Gastroesophageal sphincter (tissue), 4 donors: Measurements from ENCODE around the gene MCTP1. TPM values are rescaled to one million over a fixed set of nuclear protein-coding genes. Genes with fewer than 3 reads are reported as not detected.
A peak's percentile ranks its signal among the peaks of the same experiment; 100 is the strongest.

Experiments
- ATAC-seq: fragments of 150-250 bp; one replicate; pipeline ENCODE4 v1.9.1; 2016; ENCODE audit warnings: mild to moderate bottlenecking, moderate library complexity
- H3K27ac ChIP-seq, 4 donors: fragments of 200-600 bp; sonication (generic) in 3 of 4; 1 replicate in 3 of 4; 2 replicates in 1 of 4; pipeline ENCODE4 v1.5.1; 2016 to 2019
- H3K27me3 ChIP-seq: fragments of 200-600 bp; sonication (generic); one replicate; pipeline ENCODE4 v1.5.1; 2019
- H3K36me3 ChIP-seq, 2 donors: fragments of 200-600 bp; sonication (generic); one replicate each; pipeline ENCODE4 v1.5.1; 2019; ENCODE audit warnings: control low read depth in 1 of 2
- H3K4me1 ChIP-seq, 3 donors: fragments of 200-600 bp; sonication (generic); 1 replicate in 2 of 3; 2 replicates in 1 of 3; pipeline ENCODE4 v1.5.1; 2016 to 2019; ENCODE audit warnings: control low read depth in 2 of 3
- H3K4me3 ChIP-seq, 2 donors: fragments of 200-600 bp; sonication (generic); one replicate each; pipeline ENCODE4 v1.5.1; 2019; ENCODE audit warnings: mild to moderate bottlenecking in 1 of 2, moderate library complexity in 1 of 2
- H3K9me3 ChIP-seq, 3 donors: fragments of 200-600 bp; sonication (generic); one replicate each; pipeline ENCODE4 v1.5.1; 2017 to 2019; ENCODE audit warnings: control low read depth in 2 of 3
- CTCF ChIP-seq, 4 experiments: fragments of 200-600 bp in 2 of 4; fragments of 450-650 bp in 2 of 4; sonication (generic) in 1 of 4; IDR thresholded peaks; one replicate each; pipeline ENCODE4 v1.5.1; 2017 to 2019; ENCODE audit warnings: antibody characterized with exemption in 4 of 4, mild to moderate bottlenecking in 2 of 4, moderate library complexity in 2 of 4
- EP300 ChIP-seq: sonication (generic); formaldehyde crosslinking; IDR thresholded peaks from one replicate; pipeline ENCODE4 v1.6.1; 2017; ENCODE audit warnings: antibody characterized with exemption, mild to moderate bottlenecking
- POLR2A ChIP-seq, 2 donors: fragments of 450-650 bp; IDR thresholded peaks; one replicate each; pipeline ENCODE4 v1.6.1; 2017; ENCODE audit warnings: antibody characterized with exemption in 2 of 2, mild to moderate bottlenecking in 2 of 2, moderate library complexity in 1 of 2
- POLR2AphosphoS5 ChIP-seq: sonication (generic); formaldehyde crosslinking; IDR thresholded peaks from one replicate; pipeline ENCODE4 v1.6.1; 2017; ENCODE audit warnings: antibody characterized with exemption
- WGBS, 2 donors: methylation state at CpG; one replicate each; pipeline ENCODE4 v1.1.5; 2018; ENCODE audit warnings: low coverage in 1 of 2; 5-methylcytosine and 5-hydroxymethylcytosine counted together
- total RNA-seq, 4 donors: library from RNA; depleted of rRNA; stranded (reverse); fragments of >200 nt; gene quantifications; one replicate each; pipeline ENCODE4 v1.1.0, GENCODE V29; 2016

MCTP1 gene
- 10 to 100 TPM; 13.5 to 57.6 (median 21.9) TPM for total RNA-seq

- 0% methylated on average over 3 to 5 of the region's 83 CpGs for WGBS, 2 donors
- peaks cover 92% of the 10 kb centered on the region for H3K27me3 ChIP-seq
- TF ChIP-seq POLR2AphosphoS5 (no peak), POLR2A (IDR thresholded peaks at IDR 0.05) (no peak), EP300 (no peak), CTCF (IDR thresholded peaks at IDR 0.05) (no peak)
- H3K9me3 ChIP-seq, result no peaks in the 10 kb centered on the region
- H3K36me3 ChIP-seq, result no peaks in the 10 kb centered on the region
- no peak within 1 kb of the TSS for H3K27ac ChIP-seq
- no peak for ATAC-seq
- peak within 1 kb of the TSS; percentile 40 to 62 for H3K4me3 ChIP-seq
- peaks cover 0 to 28% (median 13%) of the 10 kb centered on the region in 3 donors for H3K4me1 ChIP-seq
These were observed at the start of gene MCTP1 for GRCh38 chr5:95284572-95285408. MCTP1 (minus strand) TSS chr5:95285094.

GRCh38 chr5:95332158-95332557, 47.3 kb upstream of the MCTP1 start:
- no peak for TF ChIP-seq EP300
- no peak for TF ChIP-seq POLR2AphosphoS5
- no peak for TF ChIP-seq POLR2A (IDR thresholded peaks at IDR 0.05)
- TF ChIP-seq CTCF (IDR thresholded peaks at IDR 0.05), result no peak
- H3K4me1 ChIP-seq, result no peaks in the 10 kb centered on the region
- no peak overlapping the region for H3K27ac ChIP-seq
- 80 to 83% methylated on average over 1 to 3 of the region's 3 CpGs for WGBS, 2 donors
- no peak for ATAC-seq
- H3K4me3 ChIP-seq, result no peak overlapping the region
- no peaks in the 10 kb centered on the region for H3K9me3 ChIP-seq
- no peaks in the 10 kb centered on the region for H3K27me3 ChIP-seq
- H3K36me3 ChIP-seq, result no peaks in the 10 kb centered on the region

GRCh38 chr5:95331358-95331757, 46.5 kb upstream of the MCTP1 start:
- Histone ChIP-seq H3K4me3 (no peak overlapping the region), H3K9me3 (no peaks in the 10 kb centered on the region), H3K27ac (no peak overlapping the region), H3K4me1 (no peaks in the 10 kb centered on the region), H3K36me3 (no peaks in the 10 kb centered on the region), H3K27me3 (no peaks in the 10 kb centered on the region)
- no peak for TF ChIP-seq EP300
- TF ChIP-seq POLR2A (IDR thresholded peaks at IDR 0.05), result no peak
- no peak for TF ChIP-seq CTCF (IDR thresholded peaks at IDR 0.05)
- no peak for TF ChIP-seq POLR2AphosphoS5
- 50 to 84% methylated on average over 1 to 3 of the region's 3 CpGs for WGBS, 2 donors
- ATAC-seq, result no peak

- Histone ChIP-seq H3K27ac (no peak overlapping the region), H3K4me1 (no peaks in the 10 kb centered on the region), H3K9me3 (no peaks in the 10 kb centered on the region), H3K4me3 (no peak overlapping the region), H3K36me3 (no peaks in the 10 kb centered on the region), H3K27me3 (no peaks in the 10 kb centered on the region)
- WGBS, 2 donors, result 39 to 60% methylated on average over 2 to 3 of the region's 6 CpGs
- ATAC-seq, result no peak
- TF ChIP-seq POLR2AphosphoS5 (no peak), POLR2A (IDR thresholded peaks at IDR 0.05) (no peak), CTCF (IDR thresholded peaks at IDR 0.05) (no peak), EP300 (no peak)
These were observed 42.3 kb upstream of the MCTP1 start for GRCh38 chr5:95327211-95327610.

- no peaks in the 10 kb centered on the region for H3K27me3 ChIP-seq
- H3K36me3 ChIP-seq, result no peaks in the 10 kb centered on the region
- no peaks in the 10 kb centered on the region for H3K4me1 ChIP-seq
- TF ChIP-seq POLR2AphosphoS5 (peak; percentile 6), EP300 (no peak)
- no peaks in the 10 kb centered on the region for H3K9me3 ChIP-seq
- ATAC-seq, result no peak
- no peak overlapping the region for H3K4me3 ChIP-seq
- H3K27ac ChIP-seq, result no peak overlapping the region
- 25 to 48% methylated on average over 3 to 4 of the region's 4 CpGs for WGBS, 2 donors
These were observed 32.8 kb upstream of the MCTP1 start for GRCh38 chr5:95317687-95318086.
